GM19043 (cell line): ENCODE data around the gene PAQR4.
A peak's percentile ranks its signal among the peaks of the same experiment; 100 is the strongest.

Experiments used
- ATAC-seq: cut with Tn5 transposase; IDR thresholded peaks from one replicate; pipeline ENCODE4 v1.9.1; 2021; ENCODE audit warnings: low read depth; ENCODE audit not compliant: unreplicated experiment

Gene PAQR4

DNA sequence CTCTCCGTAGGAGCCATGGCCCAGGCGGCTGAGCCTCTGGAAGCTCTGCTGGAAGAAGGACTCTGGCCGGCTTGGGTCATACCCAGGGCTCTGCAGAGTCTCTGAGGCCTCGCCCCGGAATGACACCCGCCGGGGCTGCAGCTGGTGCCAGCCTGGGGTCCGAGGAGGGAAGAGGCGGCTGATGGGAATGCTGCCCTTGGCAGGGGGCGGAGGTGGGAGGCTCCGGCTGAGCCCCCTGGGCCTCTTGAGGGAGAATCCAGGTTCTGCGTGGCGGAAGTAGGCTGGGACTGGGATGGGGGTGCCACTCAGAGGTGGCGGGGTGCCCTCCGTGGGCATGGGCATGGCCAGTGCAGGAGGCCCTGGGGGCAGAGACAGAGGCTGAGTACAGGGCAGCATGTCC is 7.5 kb downstream of the PAQR4 start:
- no peak for ATAC-seq

DNA sequence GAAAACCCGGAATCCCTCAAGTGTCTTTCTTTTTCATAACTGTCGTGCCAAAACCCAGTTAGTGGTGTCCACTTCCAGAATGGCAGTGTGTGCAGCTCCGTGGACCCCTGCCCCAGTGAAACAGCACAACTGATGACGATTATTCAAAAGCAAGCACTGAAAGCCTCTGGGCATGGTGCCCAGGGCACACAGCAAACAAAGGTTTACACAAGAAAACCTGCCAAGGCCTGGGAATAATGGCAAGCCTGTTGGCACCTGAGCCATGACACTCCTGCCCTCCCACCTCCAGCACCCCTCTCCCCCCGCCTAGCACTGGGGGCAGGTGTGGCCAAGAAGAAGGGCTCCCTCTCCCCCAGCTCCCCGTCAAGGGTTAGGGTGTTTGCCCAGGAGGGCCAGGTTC is 8.3 kb downstream of the PAQR4 start:
- ATAC-seq = no peak

DNA sequence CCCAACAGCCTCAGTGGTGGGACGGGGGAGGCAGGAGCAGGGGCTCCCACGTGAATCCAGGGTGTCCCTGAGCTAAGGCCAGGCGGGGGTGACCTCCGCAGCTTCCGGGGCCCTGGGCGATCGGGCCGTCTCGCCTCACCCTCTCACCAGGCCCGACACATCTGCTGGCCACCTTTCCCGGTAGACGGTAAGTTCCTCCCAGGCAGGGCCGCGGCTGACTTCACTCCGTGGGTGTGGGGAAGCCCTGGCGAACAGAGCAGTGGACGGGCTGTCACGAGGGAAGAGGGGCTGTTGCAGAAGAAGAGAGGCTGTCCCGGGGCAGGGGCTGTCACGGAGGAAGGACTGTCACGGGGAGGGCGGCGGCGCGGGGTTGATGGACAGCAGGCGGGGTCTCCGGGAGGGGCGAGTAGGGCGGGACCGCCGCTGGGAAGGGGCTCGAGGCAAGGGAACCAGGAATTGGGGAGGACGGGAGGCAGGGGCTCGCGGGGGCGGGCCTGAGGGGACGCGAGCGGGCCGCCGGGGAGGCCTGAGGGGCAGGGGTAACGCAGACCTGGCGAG is 10.6 kb downstream of the PAQR4 start:
- no peak for ATAC-seq

DNA sequence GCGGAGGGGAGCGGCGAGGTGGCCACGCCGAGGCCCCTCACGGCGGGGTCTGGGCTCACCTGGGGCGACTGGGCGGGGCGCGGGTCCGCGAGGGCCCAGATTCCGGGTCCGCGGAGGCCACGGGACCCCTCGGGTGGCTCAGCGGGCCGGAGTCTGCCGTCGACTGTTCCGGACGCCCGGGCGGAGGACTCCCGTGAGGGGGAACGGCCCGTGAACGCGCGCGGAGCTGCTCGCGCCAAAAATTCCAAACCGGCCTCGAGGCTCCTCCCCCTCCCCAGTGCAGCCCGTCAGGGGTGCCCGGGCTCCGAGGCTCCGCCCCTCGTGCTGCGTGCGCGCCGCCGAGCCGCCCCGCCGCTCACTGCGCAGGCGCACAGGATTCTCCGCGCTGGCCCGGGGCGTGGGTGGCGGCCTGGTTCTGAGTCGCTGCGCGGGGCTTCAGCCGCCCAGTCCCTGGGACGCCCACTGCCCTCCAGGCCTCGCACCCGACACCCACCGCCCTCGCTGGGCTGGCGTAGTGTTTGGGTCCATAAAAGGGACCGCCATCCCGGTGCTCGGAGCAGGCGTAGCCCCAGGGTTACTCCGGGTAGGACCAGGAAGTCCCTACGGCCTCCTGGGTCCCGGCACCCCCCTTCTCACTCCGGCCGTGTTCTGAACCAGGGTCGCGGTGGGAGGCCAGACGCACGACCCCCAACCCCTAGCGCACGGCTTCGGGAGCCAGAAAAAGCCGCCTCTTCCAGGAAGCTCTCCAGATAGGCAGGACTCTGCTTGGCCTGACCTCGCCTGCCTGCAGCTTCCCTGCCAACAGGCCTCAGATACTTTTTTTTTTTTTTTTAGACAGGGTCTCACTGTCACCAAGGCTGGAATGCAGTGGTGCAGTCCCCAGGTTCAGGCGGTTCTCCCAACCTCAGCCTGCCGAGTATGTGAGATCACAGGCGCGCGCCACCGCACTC is 11.4 kb downstream of the PAQR4 start, which contains the start of gene PKMYT1:
Gene PKMYT1 (minus strand): TSS at position 220 of the 950 bp plus-strand sequence. CDS start 789 bp downstream, outside the sequence.
- ATAC-seq = peak; percentile 76

DNA sequence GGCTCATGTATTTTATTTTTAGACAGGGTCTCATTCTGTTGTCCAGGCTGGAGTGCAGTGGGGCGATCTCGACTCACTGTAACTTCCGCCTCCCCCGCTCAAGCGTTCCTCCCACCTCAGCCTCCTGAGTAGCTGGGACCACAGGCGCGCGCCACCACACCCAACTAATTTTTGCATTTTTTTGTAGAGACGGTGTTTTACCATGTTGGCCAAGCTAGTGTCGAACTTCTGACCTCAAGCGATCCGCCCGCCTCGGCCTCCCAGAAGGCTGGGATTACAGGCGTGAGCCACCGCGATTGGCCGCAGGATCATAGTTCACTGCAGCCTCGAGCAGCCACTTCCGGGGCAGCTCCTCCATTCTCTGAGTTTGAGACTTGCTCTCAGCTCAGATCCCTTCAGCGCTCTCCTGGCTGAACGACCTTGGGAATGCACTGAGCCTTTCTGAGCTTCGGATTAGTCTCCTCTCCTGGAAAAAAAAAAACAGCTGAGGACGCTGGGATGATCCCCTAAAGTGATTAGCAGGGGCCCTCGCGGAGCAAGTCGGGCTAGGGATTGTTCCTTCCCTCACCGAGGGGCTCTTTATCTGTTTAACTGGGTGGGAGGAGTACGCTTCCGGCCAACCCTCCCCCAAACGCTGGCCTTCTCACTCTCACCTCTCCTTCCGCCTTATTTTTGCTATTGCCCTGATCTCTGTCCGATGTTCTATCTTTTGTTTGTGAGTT is 12.2 kb downstream of the PAQR4 start:
- no peak for ATAC-seq

DNA sequence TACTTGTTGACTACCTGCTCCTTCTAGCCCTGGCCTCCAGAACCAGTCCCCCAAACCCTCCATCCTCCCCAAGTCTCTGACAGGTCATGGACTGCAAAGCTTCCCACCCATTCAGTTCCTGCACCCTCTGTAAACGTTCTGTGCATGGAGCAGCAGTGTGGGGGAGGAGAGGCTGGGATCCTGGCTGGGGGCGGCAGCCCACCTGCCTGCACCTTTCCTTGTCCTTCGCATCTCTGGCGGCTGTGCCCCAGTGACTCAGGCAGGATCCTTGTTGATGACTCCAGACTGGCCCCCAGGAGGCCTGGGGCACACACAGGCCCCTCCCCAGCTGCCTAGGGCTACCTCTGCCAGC is 12.7 kb downstream of the PAQR4 start:
- ATAC-seq = no peak

DNA sequence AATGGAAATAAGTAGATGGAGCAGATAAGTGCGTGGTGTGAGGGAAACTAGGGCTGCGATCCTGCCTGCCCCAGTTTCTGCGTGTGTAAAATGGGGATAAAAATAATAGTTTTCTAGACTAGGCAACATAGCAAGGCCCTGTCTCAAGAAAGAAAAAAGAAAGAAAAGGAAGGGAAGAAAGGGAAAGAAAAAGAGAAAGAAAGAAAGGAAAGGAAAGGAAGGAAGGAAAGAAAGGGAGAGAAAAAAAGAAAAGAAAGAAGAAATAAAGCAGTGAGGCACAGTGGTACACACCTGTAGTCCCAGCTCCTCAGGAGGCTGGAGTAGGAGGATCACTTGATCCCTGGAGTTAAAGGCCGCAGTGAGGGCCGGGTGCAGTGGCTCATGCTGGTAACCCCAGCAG is 13.3 kb downstream of the PAQR4 start:
- no peak for ATAC-seq

DNA sequence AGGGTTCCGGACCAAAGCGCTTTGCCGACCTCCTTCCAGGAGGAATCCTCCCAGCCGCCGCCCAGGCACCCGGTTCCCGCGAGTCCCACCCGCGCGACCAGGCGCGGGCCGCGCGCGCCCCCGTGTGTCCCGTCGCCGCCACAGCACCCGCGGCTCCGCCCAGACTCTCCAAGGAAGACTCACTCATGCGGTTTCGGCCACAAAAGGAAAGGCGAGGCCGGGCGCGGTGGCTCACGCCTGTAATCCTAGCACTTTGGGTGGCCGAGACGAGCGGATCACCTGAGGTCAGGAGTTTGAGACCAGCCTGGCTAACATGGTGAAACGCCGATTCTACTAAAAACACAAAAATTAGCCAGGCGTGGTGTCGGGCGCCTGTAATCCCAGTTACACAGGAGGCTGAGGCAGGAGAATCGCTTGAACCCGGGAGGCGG is 14.6 kb downstream of the PAQR4 start:
- no peak for ATAC-seq

DNA sequence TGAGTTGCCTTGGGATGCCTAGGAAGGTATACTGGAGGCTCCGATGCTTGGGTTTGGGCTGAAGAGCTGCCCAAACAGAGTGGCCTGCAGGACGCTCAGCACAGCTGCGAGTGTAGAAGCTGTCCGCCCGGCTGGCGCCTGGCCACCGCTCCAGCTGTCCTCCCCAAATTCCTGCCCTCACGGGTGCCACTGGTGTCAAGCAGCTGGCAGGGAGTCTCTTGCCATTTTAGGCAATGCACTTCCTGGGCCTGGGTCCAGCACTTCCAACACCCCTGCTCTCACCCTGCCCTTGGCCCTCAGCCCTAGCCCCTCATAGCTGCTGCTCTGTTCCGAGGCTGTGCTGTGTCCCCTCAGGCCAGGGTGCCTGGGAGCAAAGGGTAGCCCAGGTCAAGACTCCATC is 16.3 kb downstream of the PAQR4 start:
- ATAC-seq = no peak

DNA sequence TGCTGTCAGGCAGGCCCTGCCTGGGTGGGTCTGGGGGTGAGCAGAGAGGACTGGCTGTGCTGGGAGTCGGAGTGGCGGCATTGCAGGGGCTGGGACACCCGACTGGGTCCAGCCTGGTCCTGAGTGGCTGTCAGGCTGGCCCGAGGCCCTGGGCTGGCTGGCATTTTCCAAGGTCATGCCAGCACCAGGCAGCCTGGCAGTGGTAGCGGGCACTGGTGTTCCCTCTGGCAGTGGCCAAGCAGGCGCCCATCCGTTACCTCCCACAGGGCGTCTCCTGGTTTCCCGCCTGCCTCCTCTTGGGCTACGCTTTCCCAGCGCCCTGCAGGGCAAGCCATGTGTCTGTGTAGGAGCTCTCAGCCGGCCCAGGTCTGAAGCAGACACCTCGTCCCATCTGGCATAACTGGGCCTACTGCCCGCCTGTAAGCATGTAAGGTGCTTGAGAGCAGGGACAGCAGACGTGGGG is 16.8 kb downstream of the PAQR4 start:
- ATAC-seq = no peak

DNA sequence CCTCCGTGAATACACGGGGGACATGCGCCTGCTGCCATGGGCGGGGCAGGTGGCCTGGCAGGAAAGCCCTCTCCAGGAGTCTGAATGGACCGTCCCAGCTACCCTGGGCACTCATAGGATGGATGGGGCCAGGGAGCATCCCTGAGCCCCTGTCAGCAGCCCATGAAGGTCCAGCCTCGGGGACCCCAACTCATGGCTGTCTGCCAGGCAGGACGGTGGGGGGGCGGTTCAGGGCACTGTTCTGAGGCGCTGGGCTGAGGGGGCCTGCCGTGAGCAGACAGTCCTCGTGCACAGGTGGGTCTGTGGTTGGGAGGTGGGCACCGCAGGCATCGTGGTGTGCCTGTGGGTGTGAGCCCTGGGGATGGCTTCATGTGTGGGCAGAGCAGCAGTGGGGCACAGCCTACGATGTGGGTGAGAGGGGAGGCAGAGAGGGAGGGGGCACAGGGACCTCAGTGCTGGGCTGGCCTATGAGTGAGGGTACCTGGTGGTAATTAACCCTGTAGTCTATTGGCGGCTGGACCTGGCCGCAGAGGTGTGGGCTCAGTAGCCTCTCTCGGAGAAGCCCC is 17.6 kb downstream of the PAQR4 start:
- no peak for ATAC-seq

DNA sequence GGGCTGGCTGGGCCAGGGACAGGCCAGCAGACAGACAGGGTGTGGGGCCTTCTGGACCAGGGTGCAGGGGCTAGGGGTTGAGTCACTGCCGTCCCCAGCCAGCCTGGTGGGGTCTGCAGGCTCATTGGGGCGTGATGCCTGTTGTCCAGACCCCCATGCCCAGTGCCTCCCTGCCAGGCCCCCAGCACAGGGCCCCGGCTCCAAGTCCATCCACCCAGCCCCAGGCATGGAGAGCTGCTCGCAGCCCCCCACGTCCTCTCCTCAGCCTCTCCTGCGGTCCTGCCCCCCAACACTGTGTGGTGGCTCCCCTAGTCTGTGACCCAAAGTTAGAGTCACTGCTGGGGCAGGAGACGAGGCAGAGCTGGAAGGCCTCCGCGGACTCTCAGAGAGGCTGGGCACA is 18.1 kb downstream of the PAQR4 start:
- ATAC-seq = no peak

DNA sequence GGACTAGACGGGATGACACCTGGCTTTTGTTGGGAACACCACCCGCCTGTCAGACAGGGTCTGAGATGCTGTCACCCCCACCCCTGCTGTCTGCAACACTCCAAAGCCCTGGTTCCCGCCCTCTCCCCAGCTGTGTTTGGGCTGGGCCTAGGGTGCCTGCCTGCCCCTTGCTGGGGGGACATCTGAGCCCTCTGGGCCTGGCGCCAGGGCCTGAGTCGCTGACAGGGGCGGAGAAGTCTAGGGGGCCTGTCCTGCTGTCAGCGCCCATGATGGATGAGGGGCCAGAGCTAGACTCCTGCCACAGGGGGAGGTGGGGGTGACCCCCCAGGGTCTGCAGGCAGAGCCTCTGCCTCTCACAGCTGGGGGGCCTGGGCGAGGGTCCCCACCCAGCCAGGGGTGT is 18.7 kb downstream of the PAQR4 start:
- ATAC-seq = no peak

DNA sequence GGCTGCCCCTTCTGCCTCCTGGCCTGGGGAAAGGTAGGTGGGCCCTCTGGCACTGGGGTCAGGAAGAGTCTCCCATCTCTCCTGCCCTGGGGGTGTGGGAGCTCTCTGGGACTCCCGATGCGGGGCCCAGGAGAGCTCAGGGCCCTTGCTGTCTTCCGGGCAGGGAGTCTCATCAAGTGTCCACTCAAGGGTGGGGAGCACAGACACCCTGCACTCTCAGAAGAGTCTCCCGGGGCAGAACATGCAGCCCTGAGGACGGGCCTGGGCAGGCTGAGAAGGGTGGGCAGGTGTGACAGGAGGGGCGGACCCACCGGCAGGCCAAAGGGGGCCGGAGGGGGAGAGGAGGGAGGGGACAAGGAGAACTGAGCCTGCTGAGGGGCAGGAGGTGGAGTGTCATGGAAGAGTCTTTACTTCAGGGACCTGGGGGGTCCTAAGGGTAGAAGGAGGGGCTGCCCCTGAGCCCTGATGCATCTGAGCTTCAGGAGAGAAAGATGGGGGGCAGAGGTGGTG is 19.5 kb downstream of the PAQR4 start:
- no peak for ATAC-seq

DNA sequence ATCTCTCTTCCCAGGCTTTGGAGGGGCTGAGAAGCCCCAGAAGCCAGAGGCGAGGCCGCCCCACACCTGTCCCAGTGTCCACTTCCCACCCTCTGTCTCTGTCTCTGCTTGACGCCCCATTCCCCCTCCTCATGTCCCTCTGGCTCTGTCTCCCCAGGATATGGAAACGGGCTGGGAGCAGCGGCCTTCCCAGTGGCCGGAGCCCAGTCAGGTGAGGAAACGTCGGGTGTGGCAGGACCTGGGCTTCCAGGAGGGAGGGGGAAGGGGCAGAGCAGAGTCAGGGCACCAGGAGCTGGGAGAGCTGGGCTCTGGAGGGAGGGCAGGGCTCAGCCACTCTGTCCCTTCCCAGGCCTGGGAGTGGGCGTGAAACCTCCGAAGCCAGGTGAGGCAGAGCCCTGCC is 21.7 kb downstream of the PAQR4 start:
- ATAC-seq = no peak

DNA sequence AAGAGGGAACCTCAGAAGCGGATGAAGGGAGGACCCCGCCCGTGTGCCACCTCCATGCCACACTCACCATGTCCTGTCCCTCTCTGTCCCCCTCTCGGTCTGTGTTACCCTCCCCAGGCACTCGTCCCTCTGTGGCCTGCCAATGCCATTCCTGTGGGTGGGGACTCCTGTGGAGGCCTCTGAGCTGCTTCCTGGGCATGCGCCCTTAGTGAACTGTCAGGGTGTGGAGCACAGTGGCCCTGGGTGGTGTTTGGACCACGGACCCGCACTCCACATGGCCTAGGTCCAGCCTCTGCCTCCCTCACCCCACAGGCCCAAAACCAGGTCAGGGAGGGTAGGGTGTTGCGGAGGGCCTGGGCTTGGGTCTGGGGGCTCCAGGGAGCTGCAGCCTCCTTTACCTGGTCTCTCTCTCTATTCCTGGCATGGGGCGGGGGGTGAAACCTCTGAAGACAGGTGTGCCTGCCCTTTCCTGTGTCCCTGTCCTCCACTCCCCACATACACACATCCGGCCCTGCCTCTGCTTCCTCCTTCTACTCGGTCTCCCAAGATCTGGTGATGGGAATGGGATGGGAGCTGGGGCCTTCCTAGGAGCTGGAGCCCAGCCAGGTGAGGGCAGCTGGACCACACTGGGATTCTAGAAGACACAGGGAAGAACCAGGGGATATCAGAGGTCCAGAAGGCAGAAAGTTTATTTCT is 22.6 kb downstream of the PAQR4 start:
- no peak for ATAC-seq

DNA sequence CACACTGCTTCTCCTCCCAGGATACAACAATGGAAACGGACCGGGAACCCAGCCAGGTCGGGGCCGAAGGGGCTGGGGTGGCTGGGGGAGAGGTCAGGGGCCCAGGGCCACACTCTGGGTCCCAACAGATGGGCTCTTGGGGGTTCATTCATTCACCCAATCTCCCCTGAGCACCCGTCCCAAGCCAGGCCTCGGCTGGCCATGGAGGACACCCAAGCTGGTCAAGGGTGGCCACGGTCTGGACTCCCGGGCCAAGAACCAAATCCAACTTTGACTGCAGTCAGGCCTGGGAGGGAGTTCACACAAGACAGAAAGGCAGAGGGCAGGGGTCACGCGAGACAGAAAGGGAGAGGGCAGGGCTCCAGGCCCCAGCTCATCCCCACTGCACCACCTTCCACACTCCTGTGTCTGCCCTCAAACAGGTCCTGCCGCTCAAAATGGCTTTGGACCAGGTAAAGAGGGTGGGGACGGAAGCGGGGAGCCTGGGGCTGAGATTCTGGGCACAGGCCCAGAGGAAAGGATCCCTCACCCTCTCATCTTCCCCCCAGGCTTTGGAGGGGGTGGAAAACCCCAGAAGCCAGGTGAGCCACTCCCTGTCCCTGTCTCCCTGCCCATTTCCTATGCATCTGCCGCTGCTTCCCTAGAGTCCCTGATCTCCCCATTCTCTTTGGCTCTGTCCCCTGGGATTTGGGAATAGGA is 23.4 kb downstream of the PAQR4 start:
- no peak for ATAC-seq

DNA sequence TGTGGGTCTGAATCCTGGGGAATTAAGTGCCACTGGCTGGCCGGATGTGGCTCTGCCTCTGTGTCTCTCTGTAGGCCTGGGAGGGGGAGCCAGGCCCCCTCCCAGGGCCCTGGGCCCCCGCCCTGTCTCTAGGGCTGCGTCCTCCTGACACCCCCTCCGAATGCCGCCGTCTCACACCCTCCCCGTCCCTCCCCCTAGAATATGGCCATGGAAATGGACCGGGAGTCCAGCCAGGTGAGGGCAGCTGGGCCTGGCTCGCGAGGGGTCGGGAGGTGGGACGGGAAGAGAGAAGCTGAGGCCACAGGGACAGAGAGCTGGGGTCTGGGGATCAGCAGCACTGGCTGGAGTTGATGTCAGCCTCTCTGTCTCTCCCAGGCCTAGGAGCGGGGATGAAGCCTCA is 27.1 kb downstream of the PAQR4 start:
- no peak for ATAC-seq

DNA sequence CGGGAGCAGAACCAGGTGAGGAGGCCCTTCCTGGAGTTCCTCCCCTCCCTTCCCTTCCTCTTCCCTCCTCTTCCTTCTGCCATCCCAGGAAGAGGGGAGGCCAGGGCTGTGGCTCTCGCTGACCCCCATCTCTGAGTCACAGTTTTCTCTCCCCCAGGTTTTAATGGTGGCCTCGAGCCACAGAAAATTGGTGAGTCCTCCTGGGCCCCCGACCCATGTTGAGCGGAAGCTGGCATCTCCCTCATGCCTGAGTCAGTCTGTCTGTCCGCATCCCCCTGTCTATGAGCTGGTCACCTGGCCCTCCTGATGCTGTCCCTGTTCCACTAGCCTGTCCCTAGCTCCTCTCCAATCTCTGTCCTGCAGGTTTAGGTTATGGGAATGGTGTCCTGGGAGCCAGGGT is 30.8 kb downstream of the PAQR4 start:
- ATAC-seq = no peak

DNA sequence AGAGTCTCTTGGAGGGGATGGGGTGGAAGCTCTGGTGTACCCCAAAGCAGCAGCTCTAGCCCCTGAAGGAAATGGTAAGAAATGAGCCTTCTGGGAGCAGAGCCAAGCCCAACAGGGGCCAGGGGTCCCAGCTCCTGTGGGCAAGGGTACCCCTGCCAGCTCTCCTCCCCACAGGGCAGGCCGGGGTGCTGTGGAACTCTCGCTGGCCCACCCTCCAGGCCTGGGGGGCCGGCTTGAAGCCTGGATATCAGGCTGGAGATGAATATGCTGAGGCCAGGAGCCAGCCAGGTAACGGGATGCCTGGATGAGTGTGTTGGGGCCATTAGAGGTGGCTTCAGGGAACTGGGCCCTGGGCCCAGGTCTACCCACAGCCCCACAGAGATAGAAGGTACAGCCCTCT is 31.4 kb downstream of the PAQR4 start:
- no peak for ATAC-seq
